Vagina (tissue), 2 donors: ENCODE data around the gene SCN4A. TPM values are rescaled to one million over a fixed set of nuclear protein-coding genes. Genes with fewer than 3 reads are reported as not detected.
A peak's percentile ranks its signal among the peaks of the same experiment; 100 is the strongest.
"Not testable (repeated sequence)": the region's sequence is repeated elsewhere in the genome, so short reads cannot be mapped to it uniquely, and the experiment has no call there.

Experiments used
- DNase-seq, 2 donors: peaks; one replicate each; pipeline ENCODE4 v3.0.0-alpha.2; 2017; ENCODE audit errors: extremely low spot score in 2 of 2
- H3K27ac ChIP-seq: fragments of 200-600 bp; sonication (generic); one replicate; pipeline ENCODE4 v1.5.1; 2019
- H3K27me3 ChIP-seq: fragments of 200-600 bp; sonication (generic); one replicate; pipeline ENCODE4 v1.5.1; 2019
- H3K36me3 ChIP-seq, 2 donors: fragments of 200-600 bp; sonication (generic); one replicate each; pipeline ENCODE4 v1.5.1; 2017 to 2019
- H3K4me1 ChIP-seq: fragments of 200-600 bp; sonication (generic); one replicate; pipeline ENCODE4 v1.5.1; 2019
- H3K4me3 ChIP-seq, 2 donors: fragments of 200-600 bp; sonication (generic); 1 replicate in 1 of 2; 2 replicates in 1 of 2; pipeline ENCODE4 v1.5.1; 2016 to 2019
- H3K9me3 ChIP-seq: fragments of 200-600 bp; sonication (generic); one replicate; pipeline ENCODE4 v1.5.1; 2019
- intact Hi-C: fragments of 100-400 bp; cut with DNase I; formaldehyde crosslinking; loops from one replicate; pipeline ENCODE4 v1.15.1; 2023
- total RNA-seq: library from RNA; depleted of rRNA; stranded (reverse); fragments of >200 nt; gene quantifications from one replicate; pipeline ENCODE4 v1.2.3, GENCODE V29; 2016
- TF ChIP-seq, protein P1 (sequence below), 3 experiments: fragments of 450-650 bp in 2 of 3; fragments of 200-600 bp in 1 of 3; sonication (generic) in 1 of 3; IDR thresholded peaks; one replicate each; pipeline ENCODE4 v1.5.1; 2017 to 2019; ENCODE audit warnings: antibody characterized with exemption in 3 of 3, mild to moderate bottlenecking in 2 of 3, moderate library complexity in 2 of 3

SCN4A gene
- total RNA-seq, 1 donor from 2014 or later: 0.98 TPM

DNA sequence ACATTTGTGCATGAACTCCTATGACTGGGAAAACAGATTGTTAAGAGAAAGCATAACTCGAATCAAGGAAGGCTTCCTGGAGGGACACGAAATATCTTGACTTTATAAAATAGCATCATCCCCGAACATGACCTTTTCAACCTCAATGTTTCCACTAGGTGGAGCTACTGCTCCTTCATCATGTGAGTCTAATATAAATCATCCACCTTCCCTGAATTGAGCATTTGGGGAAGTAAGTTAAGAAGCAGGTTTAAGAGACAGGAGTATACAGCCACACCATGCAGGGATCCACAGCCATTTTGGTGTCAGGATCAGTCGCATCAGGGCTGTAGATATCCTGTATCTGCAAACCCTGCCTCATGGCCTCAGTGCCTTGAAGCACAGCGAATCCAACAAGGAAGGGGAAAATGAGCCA lies 68.9 kb downstream of the SCN4A start:
- H3K4me1 ChIP-seq, H3K4me3 ChIP-seq, H3K27me3 ChIP-seq, intact Hi-C loops, DNase-seq, H3K9me3 ChIP-seq, H3K27ac ChIP-seq, H3K36me3 ChIP-seq: not testable (repeated sequence)
- TF ChIP-seq, protein P1, sequence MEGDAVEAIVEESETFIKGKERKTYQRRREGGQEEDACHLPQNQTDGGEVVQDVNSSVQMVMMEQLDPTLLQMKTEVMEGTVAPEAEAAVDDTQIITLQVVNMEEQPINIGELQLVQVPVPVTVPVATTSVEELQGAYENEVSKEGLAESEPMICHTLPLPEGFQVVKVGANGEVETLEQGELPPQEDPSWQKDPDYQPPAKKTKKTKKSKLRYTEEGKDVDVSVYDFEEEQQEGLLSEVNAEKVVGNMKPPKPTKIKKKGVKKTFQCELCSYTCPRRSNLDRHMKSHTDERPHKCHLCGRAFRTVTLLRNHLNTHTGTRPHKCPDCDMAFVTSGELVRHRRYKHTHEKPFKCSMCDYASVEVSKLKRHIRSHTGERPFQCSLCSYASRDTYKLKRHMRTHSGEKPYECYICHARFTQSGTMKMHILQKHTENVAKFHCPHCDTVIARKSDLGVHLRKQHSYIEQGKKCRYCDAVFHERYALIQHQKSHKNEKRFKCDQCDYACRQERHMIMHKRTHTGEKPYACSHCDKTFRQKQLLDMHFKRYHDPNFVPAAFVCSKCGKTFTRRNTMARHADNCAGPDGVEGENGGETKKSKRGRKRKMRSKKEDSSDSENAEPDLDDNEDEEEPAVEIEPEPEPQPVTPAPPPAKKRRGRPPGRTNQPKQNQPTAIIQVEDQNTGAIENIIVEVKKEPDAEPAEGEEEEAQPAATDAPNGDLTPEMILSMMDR (IDR thresholded peaks at IDR 0.05): peak in 1 of 3 experiments; percentile 23

GRCh38 chr17:63901971-63902370 lies 70.7 kb downstream of the SCN4A start:
- intact Hi-C loops, H3K4me1 ChIP-seq, H3K4me3 ChIP-seq, H3K27me3 ChIP-seq, H3K9me3 ChIP-seq, H3K36me3 ChIP-seq, H3K27ac ChIP-seq, DNase-seq: not testable (repeated sequence)

DNA sequence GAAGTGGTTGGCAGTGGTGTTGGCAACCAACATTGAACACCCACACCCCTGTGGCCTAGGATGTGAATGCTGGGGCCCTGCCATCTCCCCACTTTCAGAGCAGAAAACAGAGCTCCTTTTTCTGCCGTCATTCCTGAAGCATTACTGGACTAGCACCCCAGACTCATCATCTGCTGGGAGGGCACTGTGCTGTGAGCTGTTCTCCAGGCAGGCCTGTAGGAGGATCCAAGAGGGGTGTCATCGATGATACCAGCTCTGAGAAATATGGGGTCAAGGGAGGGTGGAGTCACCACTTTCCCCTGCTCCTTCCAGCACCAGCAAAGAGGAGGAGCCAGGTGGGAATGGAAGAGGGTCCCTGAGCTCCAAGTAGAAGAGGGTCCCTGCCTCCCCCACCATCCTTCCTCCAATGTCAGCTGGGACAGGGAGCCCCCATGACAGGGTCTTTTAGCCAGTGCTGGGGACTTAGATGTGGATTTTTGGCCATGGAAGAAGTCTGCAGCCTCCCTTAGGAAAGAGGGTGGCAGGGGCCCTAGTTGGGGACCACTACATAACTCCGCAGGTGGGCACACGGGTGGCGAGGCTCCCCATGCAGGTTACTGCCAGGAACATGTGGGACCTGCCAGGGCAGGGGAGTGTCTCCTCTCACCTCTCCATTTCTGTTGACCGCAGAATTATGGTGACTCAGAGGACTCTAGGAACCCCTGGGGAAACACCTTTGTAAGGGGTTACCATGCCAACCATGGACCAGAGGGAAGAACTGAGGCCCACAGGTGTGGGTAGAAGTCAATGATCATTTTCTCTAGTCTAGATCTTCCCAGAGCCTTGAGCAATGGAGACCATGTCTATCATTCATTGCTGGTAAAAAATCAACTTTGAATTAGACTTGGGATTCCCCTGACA lies 73.6 kb downstream of the SCN4A start:
- H3K4me3 ChIP-seq, H3K36me3 ChIP-seq, H3K9me3 ChIP-seq, H3K27me3 ChIP-seq, H3K27ac ChIP-seq, H3K4me1 ChIP-seq, DNase-seq, intact Hi-C loops: not testable (repeated sequence)

DNA sequence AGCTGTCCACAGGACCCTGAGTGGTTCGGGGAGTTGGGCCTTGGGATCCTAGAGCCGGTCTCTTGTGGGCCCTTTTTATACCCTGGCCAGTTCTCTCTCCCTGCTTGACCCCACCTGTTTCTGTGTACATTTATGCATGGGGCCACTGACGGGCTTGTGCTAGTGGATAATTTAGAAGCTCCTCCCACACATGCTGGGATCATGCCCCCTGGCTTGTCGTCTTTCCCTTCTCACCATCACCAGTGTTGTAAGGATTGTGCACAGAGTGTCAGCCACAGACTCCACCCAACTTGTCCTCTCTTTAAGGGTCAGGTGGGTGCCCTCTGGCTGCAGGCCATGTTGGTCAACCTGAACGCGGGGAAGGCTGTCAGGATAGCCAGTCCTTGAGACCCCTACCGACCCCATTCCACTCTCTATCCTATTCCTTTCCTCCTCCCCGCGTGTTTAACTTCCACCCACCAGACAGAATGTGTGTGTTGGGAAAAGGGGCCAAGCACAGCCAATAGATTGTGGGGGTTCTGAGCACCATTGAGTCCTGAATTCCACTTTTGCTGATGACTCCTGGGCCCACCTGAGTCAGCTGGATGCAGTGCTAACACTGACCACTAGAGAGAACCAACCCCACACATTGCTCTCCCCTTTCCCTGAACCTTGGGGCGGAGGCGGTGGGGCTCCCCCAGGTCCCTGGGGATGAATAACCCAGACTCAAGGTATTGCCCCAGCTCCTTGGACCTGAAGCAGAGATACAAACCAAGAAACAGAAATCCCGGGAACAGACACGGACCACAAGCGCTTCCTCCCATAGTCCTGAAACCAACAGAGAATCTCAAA lies 76.0 kb downstream of the SCN4A start, which contains the start of gene CSH1:
CSH1 (minus strand) TSS at position 51 of the 831 bp plus-strand sequence. CDS start 63 bp downstream, outside the sequence.
- DNase-seq, H3K4me3 ChIP-seq, intact Hi-C loops, H3K27me3 ChIP-seq, H3K4me1 ChIP-seq, H3K36me3 ChIP-seq, H3K9me3 ChIP-seq, H3K27ac ChIP-seq: not testable (repeated sequence)

DNA sequence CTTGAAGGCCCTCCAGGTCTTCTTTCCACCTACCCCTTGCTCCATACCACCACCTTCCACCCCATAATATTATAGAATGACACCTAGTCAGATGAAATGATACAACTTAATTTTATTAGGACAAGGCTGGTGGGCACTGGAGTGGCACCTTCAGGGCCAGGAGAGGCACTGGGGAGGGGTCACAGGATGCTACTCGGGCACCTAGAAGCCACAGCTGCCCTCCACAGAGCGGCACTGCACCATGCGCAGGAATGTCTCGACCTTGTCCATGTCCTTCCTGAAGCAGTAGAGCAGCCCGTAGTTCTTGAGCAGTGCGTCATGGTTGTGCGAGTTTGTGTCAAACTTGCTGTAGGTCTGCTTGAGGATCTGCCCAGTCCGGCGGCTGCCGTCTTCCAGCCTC lies 77.9 kb downstream of the SCN4A start:
- H3K27ac ChIP-seq, H3K4me3 ChIP-seq, H3K4me1 ChIP-seq, H3K27me3 ChIP-seq, intact Hi-C loops, H3K9me3 ChIP-seq, DNase-seq, H3K36me3 ChIP-seq: not testable (repeated sequence)

DNA sequence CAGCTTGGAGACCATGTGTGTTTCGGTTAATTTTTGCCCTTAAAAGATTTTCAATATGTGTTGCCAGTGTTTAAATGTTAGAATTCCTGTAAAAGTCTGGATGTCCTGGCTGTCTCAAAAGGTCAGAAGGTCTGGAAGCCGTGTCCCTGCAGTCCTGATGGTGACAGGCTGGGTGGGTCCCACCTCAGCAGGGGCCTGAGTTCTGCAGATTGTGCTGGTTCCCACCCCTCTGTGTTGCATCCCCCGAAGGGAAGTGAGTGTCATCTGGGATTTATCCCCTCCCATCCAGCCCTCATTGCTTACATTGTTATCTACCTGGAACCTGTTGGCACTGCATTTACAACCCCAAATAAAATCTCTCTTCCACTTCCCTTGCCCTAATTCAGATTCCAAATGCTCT lies 78.7 kb downstream of the SCN4A start:
- intact Hi-C loops: not testable (repeated sequence)

DNA sequence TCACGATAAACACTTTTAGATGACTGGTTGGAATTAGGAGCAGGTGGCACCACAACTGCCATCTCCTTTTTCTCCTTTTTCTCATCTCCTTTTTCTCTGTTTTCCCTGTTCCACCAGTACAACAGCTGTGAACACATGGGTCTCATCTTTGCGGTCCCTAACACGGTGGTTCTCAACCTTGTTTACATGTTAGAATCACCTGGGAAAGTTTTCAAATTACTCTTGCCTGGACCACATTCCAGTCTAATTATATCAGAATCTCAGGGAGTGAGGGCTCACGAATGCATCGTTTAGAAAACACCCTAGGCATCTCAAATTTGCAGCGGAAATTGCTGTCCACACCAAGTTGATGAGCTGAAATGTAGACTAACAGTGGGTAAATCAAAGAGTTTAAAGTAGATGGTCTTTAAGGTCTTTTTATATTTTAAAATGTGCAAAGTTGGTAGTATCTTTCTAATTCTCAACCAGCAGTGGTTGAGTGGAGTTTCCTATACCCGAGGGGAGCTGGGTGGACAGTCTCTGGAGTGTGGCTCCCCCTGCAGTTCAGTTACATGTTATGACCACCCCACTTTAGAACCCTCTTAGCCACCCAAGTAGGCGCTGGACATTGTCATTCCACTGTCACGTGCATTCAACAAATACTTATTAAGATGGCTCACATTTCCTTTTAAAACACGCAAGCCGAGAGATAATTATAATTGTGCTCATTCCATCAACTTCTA lies 80.2 kb downstream of the SCN4A start:
- intact Hi-C loops, H3K9me3 ChIP-seq, H3K4me1 ChIP-seq, H3K27ac ChIP-seq, H3K27me3 ChIP-seq, H3K4me3 ChIP-seq, DNase-seq, H3K36me3 ChIP-seq: not testable (repeated sequence)

More for the DNA sequence above, 78.7 kb downstream of the SCN4A start:
- H3K27me3 ChIP-seq, H3K36me3 ChIP-seq, H3K4me3 ChIP-seq, DNase-seq, H3K4me1 ChIP-seq, H3K9me3 ChIP-seq, H3K27ac ChIP-seq: not testable (repeated sequence)
